ENCODE data around the gene SH2D3A.
"Not testable (repeated sequence)": the region's sequence is repeated elsewhere in the genome, so short reads cannot be mapped to it uniquely, and the experiment has no call there.

DNA sequence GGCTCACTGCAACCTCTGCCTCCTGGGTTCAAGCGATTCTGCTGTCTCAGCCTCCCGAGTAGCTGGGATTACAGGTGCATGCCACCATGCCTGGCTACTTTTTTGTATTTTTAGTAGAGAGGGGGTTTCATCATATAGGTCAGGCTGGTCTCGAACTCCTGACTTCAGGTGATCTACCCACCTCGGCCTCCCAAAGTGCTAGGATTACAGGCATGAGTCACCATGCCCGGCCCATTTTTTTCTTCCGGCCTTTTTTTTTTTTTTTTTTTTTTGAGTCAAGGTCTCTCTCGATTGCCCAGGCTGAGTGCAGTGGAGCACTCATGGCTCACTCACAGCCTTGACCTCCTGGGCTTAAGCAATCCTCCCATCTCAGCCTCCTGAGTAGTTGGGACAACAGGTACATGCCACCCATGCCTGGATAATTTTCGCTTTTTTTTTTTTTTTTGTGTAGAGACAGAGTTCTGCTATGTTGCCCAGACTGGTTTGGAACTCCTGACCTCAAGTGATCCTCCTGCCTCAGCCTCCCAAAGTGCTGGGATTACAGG is 4.9 kb downstream of the SH2D3A start:
- TF ChIP-seq, protein P1, sequence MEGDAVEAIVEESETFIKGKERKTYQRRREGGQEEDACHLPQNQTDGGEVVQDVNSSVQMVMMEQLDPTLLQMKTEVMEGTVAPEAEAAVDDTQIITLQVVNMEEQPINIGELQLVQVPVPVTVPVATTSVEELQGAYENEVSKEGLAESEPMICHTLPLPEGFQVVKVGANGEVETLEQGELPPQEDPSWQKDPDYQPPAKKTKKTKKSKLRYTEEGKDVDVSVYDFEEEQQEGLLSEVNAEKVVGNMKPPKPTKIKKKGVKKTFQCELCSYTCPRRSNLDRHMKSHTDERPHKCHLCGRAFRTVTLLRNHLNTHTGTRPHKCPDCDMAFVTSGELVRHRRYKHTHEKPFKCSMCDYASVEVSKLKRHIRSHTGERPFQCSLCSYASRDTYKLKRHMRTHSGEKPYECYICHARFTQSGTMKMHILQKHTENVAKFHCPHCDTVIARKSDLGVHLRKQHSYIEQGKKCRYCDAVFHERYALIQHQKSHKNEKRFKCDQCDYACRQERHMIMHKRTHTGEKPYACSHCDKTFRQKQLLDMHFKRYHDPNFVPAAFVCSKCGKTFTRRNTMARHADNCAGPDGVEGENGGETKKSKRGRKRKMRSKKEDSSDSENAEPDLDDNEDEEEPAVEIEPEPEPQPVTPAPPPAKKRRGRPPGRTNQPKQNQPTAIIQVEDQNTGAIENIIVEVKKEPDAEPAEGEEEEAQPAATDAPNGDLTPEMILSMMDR (IDR thresholded peaks at IDR 0.05): not testable (repeated sequence)
- not testable (repeated sequence) for TF ChIP-seq EZH2 (IDR thresholded peaks at IDR 0.05; ENCODE audit: borderline replicate concordance, insufficient read depth, low read depth, low read length, poor library complexity, severe bottlenecking)

Data from B cell (primary cell).